ENCODE data around the gene SELENOM.
"Not testable (repeated sequence)": the region's sequence is repeated elsewhere in the genome, so short reads cannot be mapped to it uniquely, and the experiment has no call there.

SELENOM gene

GRCh38 chr22:31089160-31090100 lies 17.9 kb downstream of the SELENOM start:
- DNase-seq: no peak

- no peak for DNase-seq
These were observed 19.0 kb downstream of the SELENOM start for GRCh38 chr22:31088233-31088986.

- no peak for DNase-seq
These were observed 19.6 kb downstream of the SELENOM start for GRCh38 chr22:31087744-31088215.

- DNase-seq: no peak
These were observed 20.6 kb downstream of the SELENOM start for GRCh38 chr22:31086703-31087330.

GRCh38 chr22:31085928-31086327 lies 21.4 kb downstream of the SELENOM start:
- no peak for DNase-seq

- no peak for DNase-seq
These were observed 21.9 kb downstream of the SELENOM start for GRCh38 chr22:31085493-31085824.

- DNase-seq: peak; percentile 76
These were observed 22.4 kb downstream of the SELENOM start for GRCh38 chr22:31084811-31085492.

- DNase-seq: no peak
These were observed 23.2 kb downstream of the SELENOM start for GRCh38 chr22:31083923-31084810.

- DNase-seq: no peak
These were observed 24.0 kb downstream of the SELENOM start for GRCh38 chr22:31083377-31083768.

- DNase-seq: no peak
These were observed 24.6 kb downstream of the SELENOM start for GRCh38 chr22:31082606-31083376.

- no peak for DNase-seq
These were observed 25.3 kb downstream of the SELENOM start for GRCh38 chr22:31081963-31082605.

- peak; percentile 19 for DNase-seq
These were observed 26.3 kb downstream of the SELENOM start, which contains the start of gene SMTN for GRCh38 chr22:31080848-31081649. Gene SMTN, plus strand, starts transcription at chr22:31081318. Its CDS starts 1,941 bp downstream, at chr22:31083259.

- no peak for DNase-seq
These were observed 27.1 kb downstream of the SELENOM start for GRCh38 chr22:31080164-31080847.

- no peak for DNase-seq
These were observed 28.2 kb downstream of the SELENOM start for GRCh38 chr22:31079095-31079642.

- not testable (repeated sequence) for DNase-seq
These were observed 29.0 kb downstream of the SELENOM start for GRCh38 chr22:31078389-31078788.

- DNase-seq: no peak
These were observed 29.7 kb downstream of the SELENOM start for GRCh38 chr22:31077681-31078080.

- DNase-seq: no peak
These were observed 31.4 kb downstream of the SELENOM start for GRCh38 chr22:31075961-31076360.

- not testable (repeated sequence) for DNase-seq
These were observed 33.7 kb downstream of the SELENOM start for GRCh38 chr22:31073545-31074145.
